ENCODE data around the gene KRTAP4-7. TPM values are rescaled to one million over a fixed set of nuclear protein-coding genes. Genes with fewer than 3 reads are reported as not detected.
A peak's percentile ranks its signal among the peaks of the same experiment; 100 is the strongest.
"Not testable (repeated sequence)": the region's sequence is repeated elsewhere in the genome, so short reads cannot be mapped to it uniquely, and the experiment has no call there.

KRTAP4-7 gene
- total RNA-seq, 1 donor from 2014 or later = not detected

DNA sequence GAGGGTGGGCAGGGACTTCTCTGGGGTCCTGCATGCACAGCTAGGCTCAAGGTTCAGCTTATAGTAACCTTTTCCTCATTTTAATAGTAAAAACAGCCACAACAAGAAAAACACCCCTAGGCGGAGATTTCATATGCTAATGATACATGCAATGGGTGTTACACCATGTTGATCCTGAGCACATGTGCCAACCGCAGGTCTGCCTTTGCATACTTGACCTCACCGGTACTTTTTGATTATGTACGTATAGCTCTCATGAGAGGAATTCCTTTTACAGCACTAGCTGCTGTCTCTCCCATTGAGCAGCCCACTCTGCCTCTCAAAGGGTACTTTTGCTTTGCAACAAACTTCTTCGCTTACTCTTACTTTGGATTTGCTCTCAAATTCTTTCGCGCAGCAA lies 12.1 kb downstream of the KRTAP4-7 start:
- TF ChIP-seq, protein P1, sequence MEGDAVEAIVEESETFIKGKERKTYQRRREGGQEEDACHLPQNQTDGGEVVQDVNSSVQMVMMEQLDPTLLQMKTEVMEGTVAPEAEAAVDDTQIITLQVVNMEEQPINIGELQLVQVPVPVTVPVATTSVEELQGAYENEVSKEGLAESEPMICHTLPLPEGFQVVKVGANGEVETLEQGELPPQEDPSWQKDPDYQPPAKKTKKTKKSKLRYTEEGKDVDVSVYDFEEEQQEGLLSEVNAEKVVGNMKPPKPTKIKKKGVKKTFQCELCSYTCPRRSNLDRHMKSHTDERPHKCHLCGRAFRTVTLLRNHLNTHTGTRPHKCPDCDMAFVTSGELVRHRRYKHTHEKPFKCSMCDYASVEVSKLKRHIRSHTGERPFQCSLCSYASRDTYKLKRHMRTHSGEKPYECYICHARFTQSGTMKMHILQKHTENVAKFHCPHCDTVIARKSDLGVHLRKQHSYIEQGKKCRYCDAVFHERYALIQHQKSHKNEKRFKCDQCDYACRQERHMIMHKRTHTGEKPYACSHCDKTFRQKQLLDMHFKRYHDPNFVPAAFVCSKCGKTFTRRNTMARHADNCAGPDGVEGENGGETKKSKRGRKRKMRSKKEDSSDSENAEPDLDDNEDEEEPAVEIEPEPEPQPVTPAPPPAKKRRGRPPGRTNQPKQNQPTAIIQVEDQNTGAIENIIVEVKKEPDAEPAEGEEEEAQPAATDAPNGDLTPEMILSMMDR (IDR thresholded peaks at IDR 0.05; ENCODE audit: partially characterized antibody, unreplicated experiment) = no peak
- Mint-ChIP-seq H3K27me3 (ENCODE audit: unreplicated experiment) (no peaks in the 10 kb centered on the region), H3K36me3 (ENCODE audit: unreplicated experiment) (peaks cover 11% of the 10 kb centered on the region), H3K9me3 (ENCODE audit: unreplicated experiment) (peaks cover 12% of the 10 kb centered on the region), H3K4me3 (ENCODE audit: unreplicated experiment) (no peak overlapping the region), H3K4me1 (ENCODE audit: low read depth, unreplicated experiment) (no peaks in the 10 kb centered on the region), H3K27ac (ENCODE audit: unreplicated experiment) (no peak overlapping the region)
- no peak for DNase-seq

DNA sequence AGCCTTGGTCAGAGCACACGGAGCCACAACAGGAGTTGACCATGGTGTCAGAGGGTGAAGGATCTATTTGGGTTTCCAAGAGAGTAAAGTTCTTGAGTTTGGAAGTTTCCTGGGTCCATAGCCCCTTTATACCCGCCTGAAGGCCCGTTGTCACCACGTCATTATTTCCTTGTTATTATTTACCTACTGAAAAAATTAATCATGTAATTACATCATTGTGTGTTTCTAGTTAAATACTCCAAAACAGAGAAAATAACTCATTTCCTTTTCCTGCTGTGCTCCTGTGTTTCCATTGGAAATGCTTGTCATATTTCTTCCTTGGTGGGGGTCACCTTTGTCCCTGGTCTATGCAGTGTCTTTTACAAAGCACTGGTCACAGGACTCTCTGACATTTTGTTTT lies 14.1 kb downstream of the KRTAP4-7 start, which contains the start of gene KRTAP4-8:
TSS of gene KRTAP4-8 (minus strand) at position 101 of the 400 bp plus-strand sequence. CDS start at position 43, 58 bp downstream.
- DNase-seq = no peak
- H3K9me3 Mint-ChIP-seq (ENCODE audit: unreplicated experiment) = peaks cover 18% of the 10 kb centered on the region
- H3K27me3 Mint-ChIP-seq (ENCODE audit: unreplicated experiment) = no peaks in the 10 kb centered on the region
- H3K4me3 Mint-ChIP-seq (ENCODE audit: unreplicated experiment) = no peak within 1 kb of the TSS
- no peaks in the 10 kb centered on the region for H3K4me1 Mint-ChIP-seq (ENCODE audit: low read depth, unreplicated experiment)
- peaks cover 12% of the 10 kb centered on the region for H3K36me3 Mint-ChIP-seq (ENCODE audit: unreplicated experiment)
- TF ChIP-seq, protein P1 (IDR thresholded peaks at IDR 0.05; ENCODE audit: partially characterized antibody, unreplicated experiment) = no peak
- H3K27ac Mint-ChIP-seq (ENCODE audit: unreplicated experiment) = no peak within 1 kb of the TSS

DNA sequence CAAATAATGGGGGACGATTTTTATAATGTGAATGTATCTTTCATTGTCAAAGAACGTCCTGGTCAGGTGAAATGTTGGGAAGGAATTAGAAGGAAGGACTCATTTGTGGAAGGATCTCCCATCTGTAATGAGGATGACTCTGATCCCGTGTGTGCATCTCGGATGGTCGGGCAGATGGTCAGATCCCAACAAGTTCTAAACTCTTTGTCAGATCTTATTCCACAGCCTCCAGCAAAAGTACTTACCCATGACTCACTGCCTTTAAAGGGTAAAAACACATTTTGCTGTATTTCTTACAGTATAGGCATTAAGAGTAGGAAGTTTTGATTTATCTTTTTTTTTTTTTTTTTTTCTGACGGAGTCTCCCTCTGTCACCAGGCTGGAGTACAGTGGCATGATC lies 14.5 kb downstream of the KRTAP4-7 start:
- Mint-ChIP-seq H3K27me3 (ENCODE audit: unreplicated experiment) (no peaks in the 10 kb centered on the region), H3K27ac (ENCODE audit: unreplicated experiment) (no peak overlapping the region), H3K36me3 (ENCODE audit: unreplicated experiment) (peaks cover 15% of the 10 kb centered on the region), H3K4me3 (ENCODE audit: unreplicated experiment) (no peak overlapping the region), H3K9me3 (ENCODE audit: unreplicated experiment) (peaks cover 19% of the 10 kb centered on the region), H3K4me1 (ENCODE audit: low read depth, unreplicated experiment) (no peaks in the 10 kb centered on the region)
- no peak for DNase-seq
- TF ChIP-seq, protein P1 (IDR thresholded peaks at IDR 0.05; ENCODE audit: partially characterized antibody, unreplicated experiment) = no peak

DNA sequence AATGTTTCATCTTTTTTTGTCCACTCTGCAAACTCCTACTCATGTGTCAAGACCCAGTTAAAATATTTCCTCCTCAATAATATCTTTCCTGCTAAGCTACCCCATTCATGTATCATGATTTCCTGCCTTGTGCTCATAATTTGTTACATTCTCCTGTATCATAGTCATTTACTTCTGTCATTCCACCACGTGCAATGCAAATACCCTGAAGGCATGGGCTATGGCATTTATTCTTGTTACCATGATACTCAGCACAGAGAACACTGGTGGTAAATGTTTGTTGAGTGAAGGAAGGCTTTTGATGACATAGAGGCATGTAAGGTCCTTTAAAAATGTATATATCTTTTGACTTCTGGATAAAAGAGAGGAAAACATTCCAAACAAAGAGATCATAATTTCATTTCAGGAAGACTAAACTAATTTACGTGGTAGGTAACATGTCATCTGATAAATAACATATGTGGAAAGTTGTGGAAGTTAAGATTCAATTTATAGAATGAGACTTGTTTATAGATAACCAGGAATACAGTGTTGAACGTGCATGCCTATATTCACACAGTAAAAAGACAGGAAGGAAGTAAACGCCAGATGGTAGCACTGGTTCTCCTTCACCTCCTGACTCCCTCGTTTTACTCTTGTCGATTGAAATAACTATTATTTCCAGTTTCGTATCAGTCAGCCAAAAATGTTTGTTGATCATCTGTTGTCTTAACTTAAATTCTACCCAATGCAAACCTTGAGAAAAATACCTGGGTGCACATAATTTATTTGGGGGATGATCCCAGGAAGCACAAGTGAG lies 15.9 kb downstream of the KRTAP4-7 start:
- not testable (repeated sequence) for H3K27me3 Mint-ChIP-seq (ENCODE audit: unreplicated experiment); H3K27ac Mint-ChIP-seq (ENCODE audit: unreplicated experiment); H3K4me3 Mint-ChIP-seq (ENCODE audit: unreplicated experiment); DNase-seq; H3K4me1 Mint-ChIP-seq (ENCODE audit: low read depth, unreplicated experiment)
- H3K36me3 Mint-ChIP-seq (ENCODE audit: unreplicated experiment) = peaks cover 17% of the 10 kb centered on the region
- H3K9me3 Mint-ChIP-seq (ENCODE audit: unreplicated experiment) = peaks cover 16% of the 10 kb centered on the region

DNA sequence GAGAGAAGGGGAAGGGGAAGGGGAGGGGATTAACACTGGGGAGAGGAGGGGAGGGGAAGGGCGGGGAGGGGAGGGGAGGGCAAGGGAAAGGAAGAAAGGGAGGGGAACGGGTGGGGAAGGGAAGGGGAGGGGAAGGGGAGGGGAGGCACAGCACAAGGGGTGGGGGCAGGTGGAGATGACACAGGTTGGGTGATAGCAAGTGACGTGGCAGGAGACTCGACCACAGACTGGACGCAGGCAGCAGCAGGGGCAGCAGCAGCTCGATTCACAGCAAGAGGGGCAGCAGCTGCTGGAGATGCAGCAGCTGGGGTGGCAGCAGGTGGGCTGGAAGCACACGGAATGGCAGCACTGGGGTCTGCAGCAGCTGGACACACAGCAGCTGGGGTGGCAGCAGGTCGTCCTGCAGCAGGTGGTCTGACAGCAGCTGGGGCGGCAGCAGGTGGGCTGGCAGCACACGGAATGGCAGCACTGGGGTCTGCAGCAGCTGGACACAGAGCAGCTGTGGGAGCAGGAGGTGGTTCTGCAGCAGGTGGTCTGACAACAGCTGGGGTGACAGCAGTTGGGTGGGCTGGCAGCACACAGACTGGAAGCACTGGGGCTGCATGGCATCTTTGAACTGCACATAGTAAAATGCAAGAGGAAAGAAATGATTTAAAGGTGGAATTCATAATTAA lies 17.8 kb downstream of the KRTAP4-7 start, which contains the start of gene KRTAP4-16:
TSS of gene KRTAP4-16 (minus strand) at position 624 of the 674 bp plus-strand sequence. CDS start at position 624, 0 bp downstream.
- peaks cover 21% of the 10 kb centered on the region for H3K9me3 Mint-ChIP-seq (ENCODE audit: unreplicated experiment)
- H3K4me1 Mint-ChIP-seq (ENCODE audit: low read depth, unreplicated experiment) = no peaks in the 10 kb centered on the region
- no peak within 1 kb of the TSS for H3K27ac Mint-ChIP-seq (ENCODE audit: unreplicated experiment)
- H3K36me3 Mint-ChIP-seq (ENCODE audit: unreplicated experiment) = peaks cover 24% of the 10 kb centered on the region
- H3K4me3 Mint-ChIP-seq (ENCODE audit: unreplicated experiment) = no peak within 1 kb of the TSS
- H3K27me3 Mint-ChIP-seq (ENCODE audit: unreplicated experiment) = peaks cover 3% of the 10 kb centered on the region
- TF ChIP-seq, protein P1 (IDR thresholded peaks at IDR 0.05; ENCODE audit: partially characterized antibody, unreplicated experiment) = no peak
- DNase-seq = peak; percentile 23
